NCI-H524 treated with DMSO at 0.1 percent for 48 hours (cell line): ENCODE results near the gene MGAT1.
"Not testable (repeated sequence)": the region's sequence is repeated elsewhere in the genome, so short reads cannot be mapped to it uniquely, and the experiment has no call there.

ENCODE experiments used
- DNase-seq: peaks from one replicate; lab custom pipeline; 2025; lab: John Stamatoyannopoulos, UW

MGAT1 gene

GRCh38 chr5:180804129-180804618 lies 1.6 kb upstream of the MGAT1 start:
- no peak for DNase-seq

- DNase-seq = no peak
Observed at GRCh38 chr5:180803181-180804128, 849 bp upstream of the MGAT1 start.

- DNase-seq = no peak
Observed at GRCh38 chr5:180801596-180802324, 846 bp downstream of the MGAT1 start.

- no peak for DNase-seq
Observed at GRCh38 chr5:180799902-180800801, 2.5 kb downstream of the MGAT1 start.

- DNase-seq = no peak
Observed at GRCh38 chr5:180799194-180799593, 3.4 kb downstream of the MGAT1 start.

- no peak for DNase-seq
Observed at GRCh38 chr5:180798193-180798592, 4.4 kb downstream of the MGAT1 start.

- DNase-seq = no peak
Observed at GRCh38 chr5:180797256-180798192, 5.1 kb downstream of the MGAT1 start.

- DNase-seq = no peak
Observed at GRCh38 chr5:180795771-180796313, 6.8 kb downstream of the MGAT1 start.

GRCh38 chr5:180792965-180793287 lies 9.7 kb downstream of the MGAT1 start:
- DNase-seq = no peak

- no peak for DNase-seq
Observed at GRCh38 chr5:180792287-180792964, 10.2 kb downstream of the MGAT1 start.

- DNase-seq = no peak
Observed at GRCh38 chr5:180791611-180792213, 10.9 kb downstream of the MGAT1 start.

GRCh38 chr5:180790524-180790923 lies 12.1 kb downstream of the MGAT1 start:
- no peak for DNase-seq

GRCh38 chr5:180790020-180790419 lies 12.6 kb downstream of the MGAT1 start:
- no peak for DNase-seq

GRCh38 chr5:180788651-180789410 lies 13.8 kb downstream of the MGAT1 start:
- DNase-seq = not testable (repeated sequence)

- DNase-seq = no peak
Observed at GRCh38 chr5:180787711-180788431, 14.7 kb downstream of the MGAT1 start.

GRCh38 chr5:180786531-180787398 lies 15.8 kb downstream of the MGAT1 start:
- peak; percentile 5 for DNase-seq

GRCh38 chr5:180785794-180786221 lies 16.8 kb downstream of the MGAT1 start:
- no peak for DNase-seq
